GM10266 (cell line): ENCODE measurements around the gene ALLC.

Experiments used
- DNase-seq: peaks from one replicate; pipeline ENCODE4 v3.0.0; 2012; ENCODE audit errors: extremely low spot score
- CTCF ChIP-seq: IDR thresholded peaks from 2 replicates; pipeline ENCODE4 v1.5.1; 2012; ENCODE audit warnings: mild to moderate bottlenecking, low read depth; ENCODE audit not compliant: control insufficient read depth, insufficient read depth; ENCODE audit errors: missing control alignments

ALLC gene

GRCh38 chr2:3672861-3673678 lies 15.1 kb downstream of the ALLC start:
- TF ChIP-seq CTCF, result no peak
- no peak for DNase-seq

GRCh38 chr2:3674066-3674845 lies 16.3 kb downstream of the ALLC start:
- no peak for TF ChIP-seq CTCF
- DNase-seq, result no peak

DNA sequence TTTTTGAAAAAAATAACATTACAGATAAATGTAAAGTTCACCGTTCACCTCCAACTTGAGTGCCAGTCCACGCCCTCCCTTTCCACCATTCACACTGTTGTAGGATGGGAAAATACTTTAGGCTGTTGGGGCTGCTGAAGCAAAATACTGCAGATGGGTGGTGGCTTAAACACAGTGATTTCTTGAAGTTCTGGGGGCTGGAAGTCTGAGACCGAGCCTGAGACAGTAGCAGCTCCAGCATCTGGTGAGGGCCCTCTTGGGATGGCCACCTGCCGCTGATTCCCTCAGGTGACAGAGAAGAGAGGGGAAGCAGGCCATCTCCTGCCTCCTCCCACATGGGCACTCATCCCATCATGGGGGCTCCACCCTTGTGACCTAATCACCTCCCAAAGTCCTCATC lies 17.7 kb downstream of the ALLC start:
- no peak for TF ChIP-seq CTCF
- DNase-seq, result no peak

GRCh38 chr2:3677436-3677835 lies 19.4 kb downstream of the ALLC start:
- no peak for DNase-seq
- no peak for TF ChIP-seq CTCF

DNA sequence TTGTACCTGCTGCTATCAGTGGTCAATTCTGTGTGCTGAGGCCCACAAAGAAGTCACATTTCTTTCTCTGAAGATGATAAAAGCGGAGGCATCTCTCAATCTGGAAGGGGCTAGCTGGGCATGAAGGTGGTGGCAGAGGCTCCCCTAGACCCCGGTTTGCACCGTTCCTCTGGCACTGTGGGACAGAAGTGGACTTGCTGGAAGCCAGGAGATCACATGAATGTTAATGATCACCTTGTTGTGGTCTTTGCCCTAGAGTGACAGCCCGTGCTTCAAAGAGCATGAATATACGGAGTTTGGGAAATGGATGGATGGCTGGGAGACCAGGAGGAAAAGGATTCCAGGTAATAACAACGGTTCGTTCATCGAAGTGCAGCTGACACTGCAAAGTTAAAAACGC lies 20.2 kb downstream of the ALLC start:
- TF ChIP-seq CTCF, result no peak
- no peak for DNase-seq

GRCh38 chr2:3679180-3679579 lies 21.2 kb downstream of the ALLC start:
- DNase-seq, result no peak
- no peak for TF ChIP-seq CTCF
